Measurements from ENCODE around the gene LDOC1.

GRCh38 chrX:141220342-141221008, 43.5 kb upstream of the LDOC1 start:
- TF ChIP-seq REST (IDR thresholded peaks at IDR 0.05; ENCODE audit: insufficient read depth in 1 of 2, low read depth in 2 of 2, low read length in 2 of 2) (no peak), POLR2AphosphoS5 (IDR thresholded peaks at IDR 0.05; ENCODE audit: low read depth, low read length) (no peak), SIN3A (IDR thresholded peaks at IDR 0.05; ENCODE audit: borderline replicate concordance, insufficient read depth, low read length) (no peak)

Data from PFSK-1 (cell line).